Mesenteric fat pad (tissue), 1 donor: ENCODE measurements around the gene ARHGEF7. TPM values are rescaled to one million over a fixed set of nuclear protein-coding genes. Genes with fewer than 3 reads are reported as not detected.
"Not testable (repeated sequence)": the region's sequence is repeated elsewhere in the genome, so short reads cannot be mapped to it uniquely, and the experiment has no call there.

Experiments
- DNase-seq: peaks from one replicate; pipeline ENCODE4 v3.0.0-alpha.2; 2020; ENCODE audit warnings: low spot score
- total RNA-seq: library from RNA; stranded (reverse); fragmentation: NEBNext Ultra II Directional; extraction: Animal tissue kit (Norgen Biotek cat#: 25700); gene quantifications from one replicate; pipeline ENCODE4 v1.2.1, GENCODE V29; 2021
- donor health status: DM: yes; HTN: yes; CAD: no.

ARHGEF7 gene
- total RNA-seq, 1 donor from 2014 or later, result 95.6 TPM

GRCh38 chr13:111252446-111253364 lies 137.6 kb downstream of the ARHGEF7 start:
- no peak for DNase-seq

DNA sequence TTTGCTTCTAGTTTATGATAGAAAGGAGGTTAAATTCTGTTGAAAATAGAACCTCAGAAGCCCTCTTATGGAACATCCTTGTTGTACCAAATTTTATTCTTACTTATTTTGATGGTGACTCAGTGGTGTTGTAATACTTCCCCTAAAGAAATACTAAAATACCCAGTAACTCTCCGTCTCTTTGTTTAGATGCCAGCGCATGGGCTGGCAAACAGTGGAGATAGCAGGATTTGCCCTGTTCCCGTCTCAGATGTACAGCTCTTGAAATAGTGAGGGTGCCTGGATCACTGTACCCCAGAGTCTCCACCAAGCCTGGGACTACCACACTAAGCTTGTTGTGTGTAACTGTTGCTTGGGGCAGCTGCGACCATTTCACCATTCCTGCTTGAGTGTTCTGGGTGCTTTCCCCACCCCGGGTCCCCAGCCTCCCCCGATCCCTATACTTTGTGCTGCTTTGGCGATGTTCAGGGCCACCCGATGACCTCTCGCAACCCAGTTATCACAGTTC lies 138.3 kb downstream of the ARHGEF7 start:
- no peak for DNase-seq

GRCh38 chr13:111255228-111255790 lies 140.2 kb downstream of the ARHGEF7 start:
- no peak for DNase-seq

DNA sequence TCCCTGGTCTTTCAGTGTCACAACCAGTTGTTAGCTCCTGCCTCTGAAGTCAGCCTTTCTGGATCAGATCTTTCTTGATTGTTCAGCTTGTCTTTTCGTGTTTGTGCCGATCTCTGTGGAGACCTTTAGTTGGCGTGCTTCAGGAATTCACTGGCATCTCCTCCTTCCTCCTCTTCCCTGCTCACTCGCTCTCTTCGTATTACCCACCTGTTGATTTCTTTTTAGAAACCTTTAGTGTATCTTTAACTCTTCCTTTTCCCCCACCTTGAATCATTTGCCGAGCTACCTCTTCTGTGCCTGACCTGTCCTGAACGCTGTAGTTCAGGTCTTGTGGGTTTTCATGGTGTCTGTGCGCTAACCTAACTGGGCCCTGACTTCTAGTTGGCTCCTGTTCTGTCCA lies 141.3 kb downstream of the ARHGEF7 start:
- no peak for DNase-seq

DNA sequence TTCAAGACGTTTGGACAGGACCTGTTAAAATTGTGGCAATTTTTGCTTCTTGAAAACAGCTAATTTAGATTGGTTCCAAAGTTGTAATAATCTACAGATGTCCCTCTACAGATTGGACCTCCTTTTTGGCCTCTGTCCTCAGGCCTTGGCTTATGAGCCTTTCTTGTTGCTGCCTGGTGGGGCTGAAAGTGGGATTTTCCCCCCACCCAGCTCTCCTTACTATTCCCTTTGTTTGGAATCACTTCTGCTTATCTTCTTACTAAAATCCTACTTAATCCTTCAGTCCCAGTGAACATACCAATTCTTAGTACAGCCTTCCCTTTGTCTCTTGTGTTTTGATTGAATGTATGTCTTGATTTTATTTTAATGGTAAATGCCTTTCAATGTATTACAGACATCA lies 141.8 kb downstream of the ARHGEF7 start:
- no peak for DNase-seq

DNA sequence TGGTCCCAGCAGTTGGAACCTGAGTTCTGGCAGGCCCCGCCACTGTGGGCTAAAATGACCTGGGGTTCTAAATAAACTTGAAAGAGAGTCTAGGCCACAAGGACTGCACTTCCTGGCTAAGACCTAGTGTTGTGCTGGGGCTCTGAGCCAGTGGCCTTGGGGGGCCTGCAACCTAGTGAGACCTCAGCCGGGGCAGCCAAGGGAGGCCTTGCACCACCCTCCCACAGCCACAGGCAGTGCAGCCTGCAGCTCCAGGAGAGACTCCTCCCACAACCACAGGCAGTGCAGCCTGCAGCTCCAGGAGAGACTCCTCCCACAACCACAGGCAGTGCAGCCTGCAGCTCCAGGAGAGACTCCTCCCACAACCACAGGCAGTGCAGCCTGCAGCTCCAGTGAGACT lies 142.8 kb downstream of the ARHGEF7 start:
- not testable (repeated sequence) for DNase-seq

DNA sequence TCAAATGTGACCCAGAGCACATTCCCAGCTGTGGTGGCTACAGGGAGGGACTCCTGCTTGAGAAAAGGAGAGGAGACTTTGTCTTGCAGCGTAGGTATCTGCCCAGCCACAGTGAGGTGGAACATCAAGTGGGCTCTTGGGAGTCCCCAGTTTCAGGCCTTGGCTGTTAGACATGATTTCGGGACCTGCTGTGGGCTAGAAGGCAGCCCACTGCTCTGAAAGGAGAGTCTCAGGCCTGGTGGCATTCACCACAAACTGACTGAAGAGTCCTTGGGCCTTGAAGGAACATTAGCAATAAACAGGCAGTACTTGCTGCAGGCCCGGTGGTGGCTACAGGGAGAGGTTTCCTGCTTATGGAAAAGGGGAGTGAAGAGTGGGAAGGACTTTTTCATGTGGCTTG lies 143.5 kb downstream of the ARHGEF7 start:
- DNase-seq, result no peak

GRCh38 chr13:111259058-111259457 lies 143.9 kb downstream of the ARHGEF7 start:
- no peak for DNase-seq

GRCh38 chr13:111261326-111261725 lies 146.2 kb downstream of the ARHGEF7 start:
- DNase-seq, result no peak

DNA sequence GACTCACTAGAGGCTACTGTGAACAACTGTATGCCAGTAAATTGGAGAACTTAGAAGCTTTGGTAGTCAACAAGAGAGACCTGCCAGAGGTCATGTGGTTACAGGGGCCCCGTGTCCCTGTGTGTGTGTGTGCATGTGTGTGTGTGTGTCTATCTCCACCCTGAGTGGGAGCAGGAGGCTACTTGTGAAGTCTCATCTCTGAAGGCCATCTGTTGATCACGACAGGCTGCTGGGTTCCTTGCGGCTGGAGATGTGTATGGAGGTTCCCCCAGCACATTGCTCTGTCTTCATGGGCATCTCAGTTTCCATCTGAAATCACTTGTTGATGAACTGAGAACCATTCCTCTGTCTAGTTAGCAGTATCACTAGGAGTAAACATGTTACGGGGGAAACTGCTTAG lies 147.2 kb downstream of the ARHGEF7 start:
- DNase-seq, result no peak

GRCh38 chr13:111262715-111263114 lies 147.6 kb downstream of the ARHGEF7 start:
- no peak for DNase-seq

DNA sequence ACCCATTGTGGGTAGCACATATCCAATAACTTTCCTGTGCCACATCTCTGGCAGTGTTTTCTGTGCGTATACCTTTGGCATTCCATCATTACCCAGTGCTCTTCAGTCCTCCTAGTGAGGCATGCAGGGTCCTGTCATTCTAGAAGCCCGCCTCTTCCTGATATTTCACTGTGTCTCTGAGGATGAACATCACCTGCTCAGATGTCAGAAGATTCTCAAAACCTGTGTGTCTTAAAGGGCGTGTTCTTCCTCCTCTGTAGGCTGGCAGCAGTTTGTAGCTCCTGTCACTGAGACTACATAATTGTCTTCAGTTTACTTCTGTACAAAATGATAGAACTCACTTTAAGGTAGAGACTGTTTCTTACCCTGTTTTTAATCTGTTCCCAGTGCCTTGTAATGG lies 148.5 kb downstream of the ARHGEF7 start:
- DNase-seq, result no peak

- no peak for DNase-seq
Observed at GRCh38 chr13:111265006-111265700, 150.0 kb downstream of the ARHGEF7 start.

- DNase-seq, result no peak
Observed at GRCh38 chr13:111265701-111266035, 150.6 kb downstream of the ARHGEF7 start.

- DNase-seq, result no peak
Observed at GRCh38 chr13:111267205-111267604, 152.1 kb downstream of the ARHGEF7 start.

- DNase-seq, result no peak
Observed at GRCh38 chr13:111267784-111268183, 152.7 kb downstream of the ARHGEF7 start.

- no peak for DNase-seq
Observed at GRCh38 chr13:111269508-111269907, 154.4 kb downstream of the ARHGEF7 start.

GRCh38 chr13:111270126-111270525 lies 155.0 kb downstream of the ARHGEF7 start:
- no peak for DNase-seq

DNA sequence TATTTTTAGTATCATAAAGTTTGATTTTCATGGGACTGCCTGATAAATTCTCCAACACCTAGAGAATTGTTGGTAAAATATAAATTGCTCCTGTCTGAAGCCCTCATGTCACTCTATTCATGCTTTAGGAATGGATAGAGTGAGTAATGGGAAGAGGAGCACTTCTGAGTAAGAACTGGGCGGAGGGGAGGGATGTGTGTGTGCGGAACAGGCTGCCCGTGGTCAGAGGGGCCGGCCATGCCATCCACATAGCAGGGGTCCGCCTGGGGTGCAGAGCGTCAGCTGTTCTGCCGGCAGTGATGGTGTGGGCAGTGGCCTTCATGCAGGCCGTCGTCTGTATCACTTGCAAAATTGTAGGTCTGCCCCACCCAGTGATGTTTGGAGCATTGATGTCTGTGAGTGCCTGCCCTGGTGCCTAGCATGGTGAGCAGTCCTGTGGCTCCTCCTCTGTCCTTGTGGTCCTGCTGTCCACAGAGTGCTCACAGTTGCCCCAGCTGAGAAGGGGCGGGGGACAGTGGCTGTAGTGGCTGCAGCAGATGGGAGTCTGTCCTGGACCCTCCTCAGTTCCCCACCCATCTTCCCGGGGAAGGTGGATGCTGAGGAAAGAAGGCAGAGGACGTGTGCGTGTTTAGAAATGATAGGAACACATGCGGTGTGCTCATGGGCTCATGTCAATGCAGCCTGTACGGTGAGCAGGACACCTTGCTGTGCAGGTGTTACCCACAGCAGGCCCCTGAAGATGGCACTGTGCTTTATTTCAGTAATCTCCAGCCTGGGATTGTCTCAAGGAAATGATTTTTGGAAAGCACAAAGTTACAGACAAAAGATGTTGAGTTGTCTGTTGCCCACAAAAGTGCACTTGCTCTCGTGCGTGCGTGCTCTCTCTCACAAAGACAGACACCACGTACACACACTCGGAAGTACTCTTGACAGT lies 155.9 kb downstream of the ARHGEF7 start:
- DNase-seq, result no peak

- DNase-seq, result no peak
Observed at GRCh38 chr13:111272117-111272516, 157.0 kb downstream of the ARHGEF7 start.

DNA sequence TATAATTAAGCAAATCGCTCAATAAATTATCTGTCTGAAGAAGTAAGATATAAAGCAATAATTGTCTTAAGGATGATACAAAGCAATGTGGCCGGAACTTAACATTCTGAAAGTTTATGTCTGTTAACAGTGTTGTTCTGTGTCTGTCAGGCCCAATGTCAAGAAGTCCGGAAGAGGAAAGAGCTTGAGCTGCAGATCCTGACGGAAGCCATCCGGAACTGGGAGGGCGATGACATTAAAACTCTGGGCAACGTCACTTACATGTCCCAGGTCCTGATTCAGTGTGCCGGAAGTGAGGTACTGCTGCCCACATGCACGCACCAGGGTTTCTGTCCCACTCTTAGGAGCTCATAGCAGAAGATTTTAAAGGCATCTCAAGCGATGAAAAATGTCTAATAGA lies 160.3 kb downstream of the ARHGEF7 start:
- DNase-seq, result no peak
